HepG2 (cell line): ENCODE measurements around the gene FBP1. TPM values are rescaled to one million over a fixed set of nuclear protein-coding genes. Genes with fewer than 3 reads are reported as not detected.

Experiments used
- ATF5 ChIP-seq: sonication (generic); formaldehyde crosslinking; IDR thresholded peaks from 2 replicates; pipeline ENCODE4 v1.4.0; 2020; ENCODE audit warnings: mild to moderate bottlenecking, low read depth, missing genetic modification reagents
- MIXL1 ChIP-seq: IDR thresholded peaks from 2 replicates; pipeline ENCODE4 v1.6.1; 2016
- MTA1 ChIP-seq: sonication (generic); formaldehyde crosslinking; IDR thresholded peaks from 2 replicates; pipeline ENCODE4 v1.4.0; 2020; ENCODE audit warnings: missing genetic modification reagents, mild to moderate bottlenecking, borderline replicate concordance
- POGZ ChIP-seq: sonication (generic); formaldehyde crosslinking; IDR thresholded peaks from 2 replicates; pipeline ENCODE4 v1.4.0; 2020; ENCODE audit warnings: mild to moderate bottlenecking, missing genetic modification reagents
- RCOR2 ChIP-seq: IDR thresholded peaks from 2 replicates; pipeline ENCODE4 v1.6.1; 2016; ENCODE audit warnings: missing biosample characterization, missing genetic modification reagents
- STAT5B ChIP-seq: sonication (generic); formaldehyde crosslinking; IDR thresholded peaks from 2 replicates; pipeline ENCODE4 v1.4.0; 2020; ENCODE audit warnings: missing genetic modification reagents
- ZMYM3 ChIP-seq: sonication (generic); formaldehyde crosslinking; IDR thresholded peaks from 2 replicates; pipeline ENCODE4 v1.5.1; 2020; ENCODE audit warnings: mild to moderate bottlenecking, missing genetic modification reagents
- ZNF232 ChIP-seq: sonication (generic); formaldehyde crosslinking; IDR thresholded peaks from 2 replicates; pipeline ENCODE4 v1.4.0; 2020; ENCODE audit warnings: missing genetic modification reagents, borderline replicate concordance
- ZNF256 ChIP-seq: sonication (generic); formaldehyde crosslinking; conservative IDR thresholded peaks from 2 replicates; pipeline ENCODE4 v1.4.0; 2020; ENCODE audit warnings: missing genetic modification reagents
- ZNF589 ChIP-seq: sonication (generic); formaldehyde crosslinking; conservative IDR thresholded peaks from 2 replicates; pipeline ENCODE4 v1.8.0; 2022; ENCODE audit warnings: mild to moderate bottlenecking, moderate library complexity, missing genetic modification reagents
- polyA plus RNA-seq, 8 experiments: library from polyadenylated mRNA; depleted of rRNA in 3 of 8; stranded (reverse) in 7 of 8; unstranded in 1 of 8; fragments of >200 nt; fragmentation: Illumina TruSeq in 4 of 8; extraction: Trizol in 4 of 8; gene quantifications; 2 replicates each; pipeline versions ENCODE4 v1.2.1 to v1.2.3, GENCODE V29; 2011 to 2016; ENCODE audit warnings: low read depth in 4 of 8, missing spikeins in 1 of 8, mixed read lengths in 1 of 8; ENCODE audit not compliant: insufficient read depth in 1 of 8
- total RNA-seq, 5 experiments: library from RNA; depleted of rRNA; stranded (reverse); fragments of >200 nt; fragmentation: Illumina TruSeq; extraction: Trizol; gene quantifications; 2 replicates each; pipeline ENCODE4 v1.2.3, GENCODE V29; 2016; ENCODE audit warnings: low read depth in 1 of 5
- TF ChIP-seq, protein P1 (sequence below): IDR thresholded peaks from 2 replicates; pipeline ENCODE4 v1.6.1; 2016; ENCODE audit warnings: control low read depth
- TF ChIP-seq, protein P2 (sequence below): sonication (generic); formaldehyde crosslinking; IDR thresholded peaks from 2 replicates; pipeline ENCODE4 v1.5.0; 2020; ENCODE audit warnings: mild to moderate bottlenecking, missing genetic modification reagents
- TF ChIP-seq, protein P3 (sequence below): sonication (generic); formaldehyde crosslinking; conservative IDR thresholded peaks from 2 replicates; pipeline ENCODE4 v1.4.0; 2020; ENCODE audit warnings: mild to moderate bottlenecking, missing genetic modification reagents, moderate library complexity
- TF ChIP-seq, protein P4 (sequence below): sonication (generic); formaldehyde crosslinking; IDR thresholded peaks from 2 replicates; pipeline ENCODE4 v1.4.0; 2020; ENCODE audit warnings: missing genetic modification reagents

The FBP1 gene
- total and polyA plus RNA-seq, 2 of the 13 experiments (the other 11 are each of a cell fraction or from before 2014, with no cell fraction given): 0.29 to 0.53 TPM

DNA sequence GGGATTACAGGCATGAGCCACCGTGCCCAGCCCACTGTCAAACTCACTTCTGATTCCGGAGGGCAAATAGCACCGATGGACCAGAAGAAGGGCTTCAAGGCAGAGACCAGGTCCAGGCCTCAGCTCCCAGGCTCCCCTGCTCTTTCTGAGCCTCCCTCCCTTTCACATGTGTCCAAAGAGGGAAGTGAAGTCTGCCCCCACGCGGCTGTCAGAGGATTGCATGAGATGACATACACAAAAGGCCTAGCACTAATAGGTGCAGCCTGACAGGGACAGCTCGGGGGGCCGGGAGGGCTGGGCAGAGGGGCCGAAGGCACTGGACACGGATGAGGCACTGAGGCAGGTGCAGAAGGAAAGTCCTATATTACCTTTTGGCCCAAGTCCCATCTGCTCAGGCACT, 16.1 kb downstream of the FBP1 start (continued):
- TF ChIP-seq, protein P1, sequence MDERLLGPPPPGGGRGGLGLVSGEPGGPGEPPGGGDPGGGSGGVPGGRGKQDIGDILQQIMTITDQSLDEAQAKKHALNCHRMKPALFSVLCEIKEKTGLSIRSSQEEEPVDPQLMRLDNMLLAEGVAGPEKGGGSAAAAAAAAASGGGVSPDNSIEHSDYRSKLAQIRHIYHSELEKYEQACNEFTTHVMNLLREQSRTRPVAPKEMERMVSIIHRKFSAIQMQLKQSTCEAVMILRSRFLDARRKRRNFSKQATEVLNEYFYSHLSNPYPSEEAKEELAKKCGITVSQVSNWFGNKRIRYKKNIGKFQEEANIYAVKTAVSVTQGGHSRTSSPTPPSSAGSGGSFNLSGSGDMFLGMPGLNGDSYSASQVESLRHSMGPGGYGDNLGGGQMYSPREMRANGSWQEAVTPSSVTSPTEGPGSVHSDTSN (CRISPR knock-in tag): 0 out of 2 replicates have a peak, but pooled peaks have one; percentile 26
- no peak for TF ChIP-seq ZNF589 (CRISPR knock-in tag)
- TF ChIP-seq STAT5B (CRISPR knock-in tag): no peak
- no peak for TF ChIP-seq MTA1 (CRISPR knock-in tag)
- TF ChIP-seq POGZ (CRISPR knock-in tag): no peak
- 0 out of 2 replicates have a peak, but pooled peaks have one; percentile 16 for TF ChIP-seq RCOR2
- TF ChIP-seq, protein P2, sequence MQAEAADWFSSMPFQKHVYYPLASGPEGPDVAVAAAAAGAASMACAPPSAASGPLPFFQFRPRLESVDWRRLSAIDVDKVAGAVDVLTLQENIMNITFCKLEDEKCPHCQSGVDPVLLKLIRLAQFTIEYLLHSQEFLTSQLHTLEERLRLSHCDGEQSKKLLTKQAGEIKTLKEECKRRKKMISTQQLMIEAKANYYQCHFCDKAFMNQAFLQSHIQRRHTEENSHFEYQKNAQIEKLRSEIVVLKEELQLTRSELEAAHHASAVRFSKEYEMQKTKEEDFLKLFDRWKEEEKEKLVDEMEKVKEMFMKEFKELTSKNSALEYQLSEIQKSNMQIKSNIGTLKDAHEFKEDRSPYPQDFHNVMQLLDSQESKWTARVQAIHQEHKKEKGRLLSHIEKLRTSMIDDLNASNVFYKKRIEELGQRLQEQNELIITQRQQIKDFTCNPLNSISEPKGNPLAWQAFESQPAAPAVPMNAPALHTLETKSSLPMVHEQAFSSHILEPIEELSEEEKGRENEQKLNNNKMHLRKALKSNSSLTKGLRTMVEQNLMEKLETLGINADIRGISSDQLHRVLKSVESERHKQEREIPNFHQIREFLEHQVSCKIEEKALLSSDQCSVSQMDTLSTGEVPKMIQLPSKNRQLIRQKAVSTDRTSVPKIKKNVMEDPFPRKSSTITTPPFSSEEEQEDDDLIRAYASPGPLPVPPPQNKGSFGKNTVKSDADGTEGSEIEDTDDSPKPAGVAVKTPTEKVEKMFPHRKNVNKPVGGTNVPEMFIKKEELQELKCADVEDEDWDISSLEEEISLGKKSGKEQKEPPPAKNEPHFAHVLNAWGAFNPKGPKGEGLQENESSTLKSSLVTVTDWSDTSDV: no peak
- TF ChIP-seq, protein P3, sequence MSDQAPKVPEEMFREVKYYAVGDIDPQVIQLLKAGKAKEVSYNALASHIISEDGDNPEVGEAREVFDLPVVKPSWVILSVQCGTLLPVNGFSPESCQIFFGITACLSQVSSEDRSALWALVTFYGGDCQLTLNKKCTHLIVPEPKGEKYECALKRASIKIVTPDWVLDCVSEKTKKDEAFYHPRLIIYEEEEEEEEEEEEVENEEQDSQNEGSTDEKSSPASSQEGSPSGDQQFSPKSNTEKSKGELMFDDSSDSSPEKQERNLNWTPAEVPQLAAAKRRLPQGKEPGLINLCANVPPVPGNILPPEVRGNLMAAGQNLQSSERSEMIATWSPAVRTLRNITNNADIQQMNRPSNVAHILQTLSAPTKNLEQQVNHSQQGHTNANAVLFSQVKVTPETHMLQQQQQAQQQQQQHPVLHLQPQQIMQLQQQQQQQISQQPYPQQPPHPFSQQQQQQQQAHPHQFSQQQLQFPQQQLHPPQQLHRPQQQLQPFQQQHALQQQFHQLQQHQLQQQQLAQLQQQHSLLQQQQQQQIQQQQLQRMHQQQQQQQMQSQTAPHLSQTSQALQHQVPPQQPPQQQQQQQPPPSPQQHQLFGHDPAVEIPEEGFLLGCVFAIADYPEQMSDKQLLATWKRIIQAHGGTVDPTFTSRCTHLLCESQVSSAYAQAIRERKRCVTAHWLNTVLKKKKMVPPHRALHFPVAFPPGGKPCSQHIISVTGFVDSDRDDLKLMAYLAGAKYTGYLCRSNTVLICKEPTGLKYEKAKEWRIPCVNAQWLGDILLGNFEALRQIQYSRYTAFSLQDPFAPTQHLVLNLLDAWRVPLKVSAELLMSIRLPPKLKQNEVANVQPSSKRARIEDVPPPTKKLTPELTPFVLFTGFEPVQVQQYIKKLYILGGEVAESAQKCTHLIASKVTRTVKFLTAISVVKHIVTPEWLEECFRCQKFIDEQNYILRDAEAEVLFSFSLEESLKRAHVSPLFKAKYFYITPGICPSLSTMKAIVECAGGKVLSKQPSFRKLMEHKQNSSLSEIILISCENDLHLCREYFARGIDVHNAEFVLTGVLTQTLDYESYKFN (CRISPR knock-in tag): no peak
- TF ChIP-seq ZMYM3 (CRISPR knock-in tag): peak; percentile 74; the same call in 1 of the 2 replicates
- TF ChIP-seq, protein P4, sequence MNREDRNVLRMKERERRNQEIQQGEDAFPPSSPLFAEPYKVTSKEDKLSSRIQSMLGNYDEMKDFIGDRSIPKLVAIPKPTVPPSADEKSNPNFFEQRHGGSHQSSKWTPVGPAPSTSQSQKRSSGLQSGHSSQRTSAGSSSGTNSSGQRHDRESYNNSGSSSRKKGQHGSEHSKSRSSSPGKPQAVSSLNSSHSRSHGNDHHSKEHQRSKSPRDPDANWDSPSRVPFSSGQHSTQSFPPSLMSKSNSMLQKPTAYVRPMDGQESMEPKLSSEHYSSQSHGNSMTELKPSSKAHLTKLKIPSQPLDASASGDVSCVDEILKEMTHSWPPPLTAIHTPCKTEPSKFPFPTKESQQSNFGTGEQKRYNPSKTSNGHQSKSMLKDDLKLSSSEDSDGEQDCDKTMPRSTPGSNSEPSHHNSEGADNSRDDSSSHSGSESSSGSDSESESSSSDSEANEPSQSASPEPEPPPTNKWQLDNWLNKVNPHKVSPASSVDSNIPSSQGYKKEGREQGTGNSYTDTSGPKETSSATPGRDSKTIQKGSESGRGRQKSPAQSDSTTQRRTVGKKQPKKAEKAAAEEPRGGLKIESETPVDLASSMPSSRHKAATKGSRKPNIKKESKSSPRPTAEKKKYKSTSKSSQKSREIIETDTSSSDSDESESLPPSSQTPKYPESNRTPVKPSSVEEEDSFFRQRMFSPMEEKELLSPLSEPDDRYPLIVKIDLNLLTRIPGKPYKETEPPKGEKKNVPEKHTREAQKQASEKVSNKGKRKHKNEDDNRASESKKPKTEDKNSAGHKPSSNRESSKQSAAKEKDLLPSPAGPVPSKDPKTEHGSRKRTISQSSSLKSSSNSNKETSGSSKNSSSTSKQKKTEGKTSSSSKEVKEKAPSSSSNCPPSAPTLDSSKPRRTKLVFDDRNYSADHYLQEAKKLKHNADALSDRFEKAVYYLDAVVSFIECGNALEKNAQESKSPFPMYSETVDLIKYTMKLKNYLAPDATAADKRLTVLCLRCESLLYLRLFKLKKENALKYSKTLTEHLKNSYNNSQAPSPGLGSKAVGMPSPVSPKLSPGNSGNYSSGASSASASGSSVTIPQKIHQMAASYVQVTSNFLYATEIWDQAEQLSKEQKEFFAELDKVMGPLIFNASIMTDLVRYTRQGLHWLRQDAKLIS (CRISPR knock-in tag): no peak
- no peak for TF ChIP-seq ATF5 (CRISPR knock-in tag)
- TF ChIP-seq ZNF256 (CRISPR knock-in tag): no peak
- peak; percentile 58; the same call in 1 of the 2 replicates for TF ChIP-seq MIXL1
- TF ChIP-seq ZNF232 (CRISPR knock-in tag): no peak; the same call in 1 of the 2 replicates
